ENCODE data around the gene GRID2. TPM values are rescaled to one million over a fixed set of nuclear protein-coding genes. Genes with fewer than 3 reads are reported as not detected.

GRID2 gene
- total and polyA plus RNA-seq, 9 of the 15 experiments (the other 6 are each of a cell fraction or from before 2014, with no cell fraction given): 0.04 TPM; not detected in 7

GRCh38 chr4:93203708-93204107, 899.9 kb downstream of the GRID2 start:
- ChIA-PET CTCF (ENCODE audit: low intra/inter-chr PET ratio) (no interaction called here), POLR2A (no interaction called here)
- Histone ChIP-seq H3K27me3 (ENCODE audit: control insufficient read depth in 2 of 2, insufficient read depth in 2 of 2, low read length in 2 of 2) (no peaks in the 10 kb centered on the region), H3K4me3 (no peak overlapping the region), H3K4me1 (replicated peaks in 1 of 2; ENCODE audit: control insufficient read depth in 2 of 2, insufficient read depth in 2 of 2, low read length in 2 of 2) (no peaks in the 10 kb centered on the region), H2AFZ (ENCODE audit: low read depth, low read length) (no peak overlapping the region), H3K9ac (ENCODE audit: insufficient read depth in 1 of 2, low read depth in 2 of 2, low read length in 2 of 2) (no peak overlapping the region), H3K4me2 (ENCODE audit: insufficient read depth, low read length) (no peak overlapping the region), H4K20me1 (replicated peaks; ENCODE audit: control insufficient read depth, insufficient read depth, low read length) (no peaks in the 10 kb centered on the region), H3K27ac (ENCODE audit: extremely low read depth, low read depth, low read length) (no peak overlapping the region), H3K36me3 (ENCODE audit: control insufficient read depth, insufficient read depth, low read length) (no peaks in the 10 kb centered on the region), H3K9me1 (ENCODE audit: control insufficient read depth, insufficient read depth, low read length) (no peaks in the 10 kb centered on the region), H3K9me3 (replicated peaks; ENCODE audit: control insufficient read depth, insufficient read depth, low read depth, low read length) (no peaks in the 10 kb centered on the region), H3K79me2 (ENCODE audit: control insufficient read depth, insufficient read depth, low read length) (no peaks in the 10 kb centered on the region)
- 4% methylated on average over 4 of the region's 4 CpGs for WGBS (ENCODE audit: insufficient coverage, low coverage, missing lambda C conversion rate)
- BruUV-seq (replicated peaks): no TSS peak
- FAIRE-seq: no peak
- DNase-seq (ENCODE audit: extremely low read depth in 1 of 4, low spot score in 3 of 4): no peak
- in situ Hi-C loops (cut with MboI) (no loop called here), intact Hi-C loops (cut with micrococcal nuclease) (no loop called here)
- TF ChIP-seq NBN (IDR thresholded peaks at IDR 0.05; ENCODE audit: low read depth): no peak
- no peak for TF ChIP-seq SREBF1 (IDR thresholded peaks at IDR 0.05; ENCODE audit: borderline replicate concordance, low read depth, low read length)
- no peak for TF ChIP-seq TAL1 (IDR thresholded peaks at IDR 0.05)
- TF ChIP-seq ETV5 (CRISPR knock-in tag; IDR thresholded peaks at IDR 0.05; ENCODE audit: low read depth): no peak
- TF ChIP-seq ATF1 (CRISPR knock-in tag; IDR thresholded peaks at IDR 0.05): 0 out of 2 replicates have a peak, but pooled peaks have one; percentile 9
- peak; percentile 41 for TF ChIP-seq ATF1 (tag; IDR thresholded peaks at IDR 0.05)
- no peak for TF ChIP-seq ZHX1 (conservative IDR thresholded peaks at IDR 0.05; ENCODE audit: low read length)
- TF ChIP-seq HNRNPLL (IDR thresholded peaks at IDR 0.05; ENCODE audit: low read depth, low read length, poor library complexity, severe bottlenecking): no peak
- TF ChIP-seq MAZ (CRISPR knock-in tag; conservative IDR thresholded peaks at IDR 0.05 in 1 of 2, IDR thresholded peaks at IDR 0.05 in 1 of 2): no peak
- no peak for TF ChIP-seq ZNF316 (IDR thresholded peaks at IDR 0.05)
- peak; percentile 64 for TF ChIP-seq USF2 (CRISPR knock-in tag; IDR thresholded peaks at IDR 0.05)
- no peak for ATAC-seq
